Ecto neural progenitor cell (in vitro differentiated cells): ENCODE measurements around the gene TSKU.

Experiments used
- DNase-seq: peaks from one replicate; pipeline ENCODE4 v3.0.0-alpha.2; 2018; ENCODE audit warnings: low spot score

The TSKU gene

DNA sequence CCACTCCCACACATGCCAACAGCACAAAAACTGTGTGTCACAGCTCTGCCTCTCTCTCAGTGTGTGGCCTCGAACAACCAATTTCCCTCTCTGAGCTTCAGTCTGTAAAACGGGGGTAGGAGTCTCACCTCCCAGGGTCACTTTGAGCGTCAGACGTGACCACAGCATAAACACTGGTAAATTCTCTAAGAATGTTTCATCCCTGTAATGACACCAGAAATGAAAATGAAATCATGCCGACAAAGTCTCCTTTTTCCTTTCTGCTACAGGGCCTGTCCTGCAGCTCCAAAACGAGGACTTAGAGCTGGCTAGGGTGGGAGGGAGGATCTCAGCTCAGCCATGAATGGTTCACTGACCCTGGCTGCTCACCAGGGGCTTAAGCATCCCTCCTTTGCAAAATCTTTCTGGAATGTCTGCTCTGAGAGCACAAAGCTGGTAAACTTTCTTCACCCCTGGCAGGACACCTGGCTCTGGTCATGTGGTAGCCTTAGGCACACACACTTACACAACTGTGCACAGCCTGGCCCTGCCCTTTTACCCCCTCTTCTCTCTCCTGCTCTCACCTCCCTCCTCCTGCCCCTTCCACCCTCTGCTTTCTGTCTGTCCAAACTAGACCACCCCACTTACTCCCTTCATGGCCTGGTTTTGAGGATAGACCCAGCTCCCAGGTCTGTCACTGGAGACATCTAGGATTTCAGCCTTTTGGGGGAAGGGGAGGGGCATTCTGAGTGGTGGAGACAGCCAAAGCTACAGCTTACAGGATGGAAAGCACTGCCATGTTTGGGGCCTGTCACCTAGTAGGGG, 12.3 kb upstream of the TSKU start:
- no peak for DNase-seq

GRCh38 chr11:76771446-76772099, 11.6 kb upstream of the TSKU start:
- DNase-seq = no peak

DNA sequence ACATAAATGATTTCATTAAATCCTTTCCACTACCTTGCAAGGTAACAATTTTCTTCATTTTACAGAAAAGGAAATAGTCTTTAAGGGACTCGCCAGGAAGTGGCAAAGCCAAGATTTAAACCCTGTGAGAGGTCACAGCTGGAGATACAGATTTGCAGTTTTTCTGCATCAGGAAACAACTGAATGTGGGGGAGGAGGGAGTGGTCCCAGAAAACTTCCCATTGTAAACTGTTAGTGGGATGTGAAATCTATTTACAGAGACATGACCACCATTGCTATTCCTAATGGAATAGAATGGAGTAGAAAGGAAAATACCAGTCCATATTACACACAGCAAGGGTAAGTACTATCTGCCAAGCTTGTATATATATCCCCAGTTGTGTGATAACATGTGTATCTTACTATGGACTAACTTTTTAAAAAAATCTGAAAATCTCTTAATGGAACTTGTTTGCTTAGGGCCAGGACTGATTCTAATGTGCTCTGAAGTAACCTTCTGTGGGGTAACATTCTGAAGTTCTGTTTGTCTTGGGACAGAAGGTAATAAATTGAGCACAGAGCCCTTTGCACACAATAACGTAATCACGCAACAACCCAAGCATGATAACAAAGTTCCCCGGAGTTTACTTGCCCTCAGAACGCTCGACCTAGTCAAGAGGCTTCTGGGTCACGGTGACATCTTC, 10.9 kb upstream of the TSKU start:
- DNase-seq = no peak

DNA sequence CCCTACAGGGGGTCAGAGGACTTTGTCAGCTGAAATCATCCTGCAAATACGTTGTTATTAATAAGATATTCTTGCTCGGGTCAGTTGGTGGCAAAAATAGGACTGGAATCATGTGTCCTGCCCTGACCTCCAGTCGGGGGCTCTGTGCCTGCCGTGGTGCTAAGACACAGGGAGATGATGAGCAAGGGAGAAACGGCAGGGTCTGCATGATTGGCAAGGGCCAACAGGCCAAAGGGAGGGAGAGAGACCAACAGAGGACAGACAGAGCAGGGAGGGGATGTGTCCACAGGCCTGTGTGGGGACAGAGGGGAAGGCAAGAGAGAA, 10.4 kb upstream of the TSKU start:
- DNase-seq = no peak

DNA sequence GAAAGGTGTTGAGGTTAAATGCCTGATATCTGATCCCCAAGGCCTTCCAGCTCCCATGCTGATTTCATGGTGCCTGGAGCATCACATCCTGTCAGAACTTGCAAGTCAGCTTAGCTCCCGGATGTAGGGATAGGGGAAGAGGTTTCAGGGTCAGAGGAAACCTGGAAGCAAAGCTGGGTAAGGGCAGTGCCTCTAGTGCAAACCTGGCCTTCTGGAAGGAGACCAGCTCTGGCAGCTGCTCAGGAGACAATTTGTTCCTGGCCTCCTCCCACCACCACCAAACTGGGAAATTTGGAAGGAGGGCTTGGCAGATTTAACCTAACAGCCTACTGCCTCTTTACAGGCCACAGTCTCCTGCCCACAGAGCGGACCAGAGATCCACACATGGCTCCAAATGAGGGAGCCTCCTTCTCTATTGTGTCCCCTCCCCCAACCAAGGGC, 9.2 kb upstream of the TSKU start:
- DNase-seq = no peak

DNA sequence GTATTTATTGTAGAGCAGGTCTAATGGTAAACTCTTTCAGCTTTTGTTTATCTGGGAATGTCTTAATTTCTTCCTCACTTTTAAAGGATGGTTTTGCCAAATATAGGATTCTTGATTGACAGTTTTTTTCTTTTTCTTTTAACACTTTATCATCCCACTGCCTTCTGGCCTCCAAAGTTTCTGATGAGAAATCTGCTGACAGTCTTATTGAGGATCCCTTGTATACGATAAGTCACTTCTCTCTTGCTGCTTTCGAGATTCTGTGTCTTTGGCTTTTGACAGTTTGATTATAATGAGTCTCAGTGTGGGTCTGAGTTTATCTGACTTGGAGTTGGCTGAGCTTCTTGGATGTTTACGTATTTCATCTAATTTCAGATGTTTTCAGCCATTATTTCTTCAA, 6.7 kb upstream of the TSKU start:
- no peak for DNase-seq

- DNase-seq = no peak
Measured at GRCh38 chr11:76777305-76777704, 5.9 kb upstream of the TSKU start.

GRCh38 chr11:76777876-76778275, 5.3 kb upstream of the TSKU start:
- DNase-seq = no peak

DNA sequence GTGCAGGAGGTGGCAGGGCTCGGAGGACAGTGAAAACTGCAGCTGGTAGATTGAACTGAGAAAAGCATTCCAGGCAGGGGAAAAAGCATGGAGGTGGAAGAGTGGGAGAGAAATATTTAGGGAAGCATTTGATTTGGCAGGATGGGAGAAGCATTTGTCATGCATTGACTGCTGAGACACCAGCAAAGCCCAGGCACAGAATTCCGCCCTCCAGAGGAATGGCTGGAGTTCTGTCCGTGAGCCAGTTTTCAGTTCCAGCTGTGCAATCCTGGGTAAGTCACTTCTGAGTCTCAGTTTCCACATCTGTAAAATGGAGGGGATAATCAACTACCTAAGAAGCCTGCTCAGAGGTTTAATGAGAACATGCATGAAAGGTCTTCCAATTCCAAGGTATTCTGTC, 4.3 kb upstream of the TSKU start:
- no peak for DNase-seq

GRCh38 chr11:76781046-76781801, 1.9 kb upstream of the TSKU start:
- DNase-seq = no peak

DNA sequence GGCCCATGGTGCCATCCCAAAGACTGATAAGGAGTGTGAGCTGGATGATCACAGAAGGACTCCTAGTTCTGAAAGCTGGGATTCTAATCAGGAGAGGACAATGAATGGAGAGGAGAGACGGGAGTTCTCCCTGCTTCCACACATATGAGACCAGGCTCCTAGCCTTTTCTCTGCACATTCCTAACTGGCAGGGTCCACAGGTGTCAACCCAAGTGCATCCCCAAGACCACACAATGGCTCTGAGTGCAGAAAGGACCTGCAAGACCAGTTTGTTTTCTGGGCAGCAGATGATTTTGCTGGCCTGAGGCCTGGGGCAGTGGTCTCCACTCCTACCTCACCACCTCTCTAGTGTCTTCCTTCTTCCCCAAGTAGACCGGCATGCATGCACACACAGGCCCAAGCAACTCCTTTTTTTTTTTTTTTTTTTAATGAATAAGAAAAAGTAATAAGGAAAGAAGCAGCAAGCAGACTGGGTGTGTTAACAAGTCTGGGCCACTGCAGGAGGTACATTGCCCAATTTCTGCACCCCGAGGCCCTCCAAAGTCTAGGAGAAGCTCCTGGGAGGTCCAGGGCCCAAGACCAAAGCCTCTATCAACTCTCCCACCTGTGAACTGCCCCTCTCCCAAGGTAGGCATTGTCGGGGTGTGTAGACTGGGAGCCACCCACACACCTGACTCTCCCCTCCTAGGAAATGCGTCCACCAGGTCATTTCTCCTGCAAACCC, 1.2 kb upstream of the TSKU start:
- no peak for DNase-seq

DNA sequence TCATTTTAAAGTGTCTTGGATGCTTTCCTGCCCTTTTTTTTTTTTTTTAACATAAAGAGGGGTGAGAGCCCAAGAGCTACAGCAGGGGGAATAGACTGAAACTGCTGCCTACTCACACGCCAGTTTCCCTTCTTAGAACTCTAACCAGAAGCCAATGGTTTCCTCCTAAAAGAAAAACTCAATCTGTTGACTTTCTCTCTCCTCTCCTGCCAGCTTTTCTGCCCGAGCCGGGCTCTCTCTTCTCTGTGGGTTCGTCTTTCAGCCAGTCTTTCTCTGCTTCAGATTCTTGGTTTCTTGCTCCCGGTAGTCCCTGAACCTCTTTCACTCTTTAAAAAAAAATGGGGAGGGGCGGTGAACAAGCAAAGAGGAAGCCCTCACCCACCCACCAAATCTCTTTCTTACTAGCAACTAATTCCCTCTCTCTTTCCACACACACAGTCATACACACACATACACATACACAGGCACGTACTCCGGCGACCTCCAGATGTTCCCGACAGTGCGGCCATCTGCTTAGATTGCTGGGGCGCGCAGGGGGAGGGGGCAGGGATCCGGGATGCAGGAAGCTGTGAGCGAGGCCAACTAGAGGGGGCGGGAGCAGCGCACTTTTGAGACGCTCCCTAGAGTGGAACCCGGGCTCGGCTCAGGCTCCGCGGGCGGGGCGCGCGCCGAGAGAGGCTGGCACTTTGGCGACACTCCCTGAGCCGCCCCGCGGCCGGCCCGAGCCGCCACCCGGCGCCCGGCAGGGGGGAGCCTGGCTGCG, 444 bp upstream of the TSKU start:
- peak; percentile 97 for DNase-seq

DNA sequence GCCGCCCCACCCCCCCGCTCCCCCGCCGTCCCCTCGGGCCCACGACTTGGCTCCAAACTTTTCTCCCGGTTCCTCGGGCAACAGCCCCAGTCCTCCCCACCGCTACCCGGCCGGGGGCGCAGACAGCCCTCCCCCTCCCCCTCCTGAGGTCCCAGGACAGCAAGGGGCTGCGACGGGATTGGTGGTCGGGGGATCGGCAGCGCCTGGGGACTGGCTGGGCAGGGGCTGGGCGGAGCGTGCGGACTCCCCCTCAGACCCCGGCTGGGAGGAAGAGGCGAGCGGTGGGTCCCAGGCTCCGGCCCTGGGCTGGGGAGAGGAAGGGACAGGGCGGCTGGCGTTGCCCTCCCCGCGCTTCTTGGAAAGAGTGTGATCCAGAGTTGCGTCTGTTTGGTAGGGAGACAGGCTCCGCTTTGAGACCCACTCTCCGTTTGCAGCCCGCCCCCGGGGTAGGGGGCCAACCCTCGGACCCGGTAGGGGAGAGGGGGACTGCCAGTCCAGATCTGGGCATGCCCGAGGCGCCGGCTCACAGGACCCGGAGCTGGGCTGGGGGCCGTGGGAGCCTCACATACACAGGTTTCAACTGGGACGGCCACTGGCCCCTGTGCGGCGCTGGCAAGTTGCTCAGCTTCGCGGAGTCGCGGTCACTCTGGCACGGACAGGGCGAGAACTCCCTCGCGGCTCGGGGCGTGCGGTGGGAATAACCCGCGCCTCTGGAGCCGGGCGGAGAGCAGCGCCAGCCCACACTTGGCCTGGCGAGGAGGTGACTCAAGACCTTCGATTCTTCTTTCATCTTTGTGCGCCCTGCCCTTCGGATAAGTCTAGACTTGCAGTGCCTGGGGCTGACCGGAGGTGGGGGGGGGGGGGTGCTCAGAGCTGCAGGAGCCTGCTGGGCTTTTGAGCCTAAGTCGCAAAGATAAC, 999 bp downstream of the TSKU start:
- peak; percentile 94 for DNase-seq

DNA sequence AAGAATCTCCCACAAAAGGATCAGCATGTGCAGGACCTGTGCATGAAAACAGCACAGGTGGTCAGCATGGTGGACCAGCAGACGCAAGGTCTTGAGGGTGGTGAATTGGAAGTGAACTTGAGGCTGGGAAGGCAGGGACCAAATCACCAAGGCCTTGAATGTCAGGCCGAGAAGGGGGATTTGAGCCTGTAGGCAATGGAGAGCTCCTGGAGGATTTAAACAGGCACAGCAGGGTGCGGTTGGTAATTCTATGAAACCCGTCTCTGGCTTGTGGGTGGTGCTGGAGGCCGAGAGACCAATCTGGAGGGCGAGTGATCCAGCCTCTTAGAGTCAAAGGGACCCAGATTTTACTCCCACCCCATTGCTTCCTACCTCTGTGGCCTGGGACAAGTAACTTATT, 2.4 kb downstream of the TSKU start:
- DNase-seq = no peak

DNA sequence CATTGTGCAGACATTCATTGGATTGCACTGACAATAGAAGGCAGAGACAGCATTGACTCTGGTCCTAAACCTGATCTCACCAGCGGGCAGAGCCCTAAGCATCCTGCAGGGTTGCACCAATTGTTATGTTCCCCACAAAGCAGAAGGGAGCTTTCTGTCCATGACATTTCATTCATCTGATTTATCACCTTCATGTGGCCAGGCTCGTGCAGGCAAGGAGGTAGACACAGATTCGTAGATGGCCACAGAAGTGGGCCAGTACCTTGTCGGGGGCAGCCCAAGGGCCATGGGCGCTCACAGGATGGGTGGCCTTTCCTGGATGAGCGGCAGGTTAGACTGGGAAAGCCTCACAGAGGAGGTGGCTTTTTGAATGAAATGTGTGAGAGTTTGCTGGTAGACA, 2.9 kb downstream of the TSKU start:
- no peak for DNase-seq

DNA sequence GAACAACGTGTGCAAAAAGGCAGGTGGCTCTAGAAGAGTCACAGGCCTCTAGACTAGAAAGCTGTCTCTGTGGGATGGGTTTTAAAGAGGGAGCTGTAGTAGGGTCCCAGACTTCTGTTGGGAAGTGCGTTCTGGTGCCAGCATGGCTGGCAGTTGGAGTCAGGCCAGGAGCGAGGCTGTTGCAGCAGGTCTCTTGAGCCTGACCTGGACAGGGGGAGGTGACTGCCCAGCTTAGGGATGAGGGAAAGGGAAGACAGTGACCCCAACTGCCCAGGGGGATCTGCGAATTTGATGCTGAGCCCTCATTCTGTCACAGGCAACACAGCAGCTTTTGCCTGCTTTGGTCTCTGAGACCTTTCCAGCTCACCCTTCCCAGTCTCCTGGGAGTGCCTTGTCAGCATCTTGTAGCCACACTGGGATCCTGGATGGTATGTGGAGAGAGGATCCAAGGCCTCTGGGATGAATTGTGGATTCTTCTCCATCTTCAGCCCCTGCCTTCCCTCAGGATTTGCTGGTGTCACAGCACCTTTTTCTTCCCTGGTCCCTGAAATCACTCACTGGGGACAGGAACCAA, 3.4 kb downstream of the TSKU start:
- DNase-seq = no peak

DNA sequence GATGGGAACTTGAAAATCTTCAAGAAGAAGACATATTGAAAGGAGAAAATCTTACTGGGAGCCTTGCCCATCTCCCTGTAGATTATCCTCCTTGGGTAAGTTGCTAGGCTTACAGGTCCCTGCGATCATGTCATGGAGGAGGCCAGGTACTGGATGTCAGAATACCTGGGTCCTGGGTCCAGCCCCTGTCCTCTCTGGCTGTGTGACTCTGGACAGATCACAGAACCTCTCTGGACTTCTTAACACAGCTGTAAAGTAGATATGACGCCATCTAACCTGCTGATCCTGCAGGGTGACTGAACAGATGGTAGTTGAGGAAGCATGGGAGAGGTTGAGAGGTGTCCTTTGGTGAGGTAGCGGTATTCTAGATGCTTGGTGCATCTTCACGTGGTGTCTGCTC, 4.1 kb downstream of the TSKU start:
- no peak for DNase-seq

GRCh38 chr11:76787911-76788596, 4.9 kb downstream of the TSKU start:
- no peak for DNase-seq
